ENCODE measurements around the gene ANOS1.

Gene ANOS1

DNA sequence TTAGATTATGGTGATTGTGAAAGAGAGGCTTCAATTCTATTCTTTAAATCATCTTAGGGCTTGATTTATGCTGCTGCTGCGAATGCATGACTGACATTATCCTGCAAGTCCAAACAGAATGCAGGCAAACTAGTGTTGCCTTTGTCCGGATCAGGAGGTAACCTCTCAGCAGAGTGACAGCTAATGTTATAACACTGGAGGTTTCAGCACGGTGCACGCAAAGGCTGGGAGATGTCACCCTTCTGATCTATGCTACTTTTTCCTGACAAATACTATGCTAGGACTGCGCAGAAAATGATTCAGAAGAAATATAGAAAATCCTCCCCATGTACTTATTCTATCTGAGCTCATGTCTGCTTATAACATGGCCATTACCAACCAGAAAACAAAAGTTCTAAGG, 48.2 kb downstream of the ANOS1 start (continued):
- TF ChIP-seq, protein P1, sequence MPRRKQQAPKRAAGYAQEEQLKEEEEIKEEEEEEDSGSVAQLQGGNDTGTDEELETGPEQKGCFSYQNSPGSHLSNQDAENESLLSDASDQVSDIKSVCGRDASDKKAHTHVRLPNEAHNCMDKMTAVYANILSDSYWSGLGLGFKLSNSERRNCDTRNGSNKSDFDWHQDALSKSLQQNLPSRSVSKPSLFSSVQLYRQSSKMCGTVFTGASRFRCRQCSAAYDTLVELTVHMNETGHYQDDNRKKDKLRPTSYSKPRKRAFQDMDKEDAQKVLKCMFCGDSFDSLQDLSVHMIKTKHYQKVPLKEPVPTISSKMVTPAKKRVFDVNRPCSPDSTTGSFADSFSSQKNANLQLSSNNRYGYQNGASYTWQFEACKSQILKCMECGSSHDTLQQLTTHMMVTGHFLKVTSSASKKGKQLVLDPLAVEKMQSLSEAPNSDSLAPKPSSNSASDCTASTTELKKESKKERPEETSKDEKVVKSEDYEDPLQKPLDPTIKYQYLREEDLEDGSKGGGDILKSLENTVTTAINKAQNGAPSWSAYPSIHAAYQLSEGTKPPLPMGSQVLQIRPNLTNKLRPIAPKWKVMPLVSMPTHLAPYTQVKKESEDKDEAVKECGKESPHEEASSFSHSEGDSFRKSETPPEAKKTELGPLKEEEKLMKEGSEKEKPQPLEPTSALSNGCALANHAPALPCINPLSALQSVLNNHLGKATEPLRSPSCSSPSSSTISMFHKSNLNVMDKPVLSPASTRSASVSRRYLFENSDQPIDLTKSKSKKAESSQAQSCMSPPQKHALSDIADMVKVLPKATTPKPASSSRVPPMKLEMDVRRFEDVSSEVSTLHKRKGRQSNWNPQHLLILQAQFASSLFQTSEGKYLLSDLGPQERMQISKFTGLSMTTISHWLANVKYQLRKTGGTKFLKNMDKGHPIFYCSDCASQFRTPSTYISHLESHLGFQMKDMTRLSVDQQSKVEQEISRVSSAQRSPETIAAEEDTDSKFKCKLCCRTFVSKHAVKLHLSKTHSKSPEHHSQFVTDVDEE (CRISPR knock-in tag; IDR thresholded peaks at IDR 0.05): no peak
- no peak for TF ChIP-seq GLIS3 (CRISPR knock-in tag; IDR thresholded peaks at IDR 0.05)
- TF ChIP-seq SNAI2 (CRISPR knock-in tag; IDR thresholded peaks at IDR 0.05): no peak
- no peak for TF ChIP-seq ZNF8 (CRISPR knock-in tag; IDR thresholded peaks at IDR 0.05)

DNA sequence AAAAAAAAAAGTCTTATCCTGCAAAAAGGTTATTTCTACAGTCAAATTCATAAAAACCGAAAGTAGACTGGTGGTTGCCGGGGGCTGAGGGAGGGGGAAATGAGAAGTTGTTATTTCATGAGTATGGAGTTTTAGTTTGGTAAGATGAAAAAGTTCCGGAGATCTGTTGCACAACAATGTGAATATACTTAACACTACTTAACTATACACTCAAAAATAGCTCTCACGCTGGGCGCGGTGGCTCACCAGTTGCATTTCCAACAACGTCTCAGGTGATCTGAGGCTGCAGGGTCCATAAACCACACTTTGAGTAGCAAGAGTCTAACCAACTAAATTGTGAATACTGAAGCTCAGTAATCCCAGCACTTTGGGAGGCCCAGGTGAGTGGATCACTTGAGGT, 52.4 kb downstream of the ANOS1 start:
- TF ChIP-seq GLIS3 (CRISPR knock-in tag; IDR thresholded peaks at IDR 0.05) (no peak), PPARA (CRISPR knock-in tag; IDR thresholded peaks at IDR 0.05; ENCODE audit: borderline replicate concordance) (no peak), ZNF565 (CRISPR knock-in tag; conservative IDR thresholded peaks at IDR 0.05; ENCODE audit: low read depth) (no peak), ZC3H10 (CRISPR knock-in tag; IDR thresholded peaks at IDR 0.05) (no peak), BACH2 (CRISPR knock-in tag; IDR thresholded peaks at IDR 0.05; ENCODE audit: borderline replicate concordance) (no peak), OSR1 (CRISPR knock-in tag; IDR thresholded peaks at IDR 0.05) (no peak), ZFP3 (CRISPR knock-in tag; IDR thresholded peaks at IDR 0.05) (no peak)
- TF ChIP-seq, protein P1 (CRISPR knock-in tag; IDR thresholded peaks at IDR 0.05): no peak
- TF ChIP-seq, protein P2, sequence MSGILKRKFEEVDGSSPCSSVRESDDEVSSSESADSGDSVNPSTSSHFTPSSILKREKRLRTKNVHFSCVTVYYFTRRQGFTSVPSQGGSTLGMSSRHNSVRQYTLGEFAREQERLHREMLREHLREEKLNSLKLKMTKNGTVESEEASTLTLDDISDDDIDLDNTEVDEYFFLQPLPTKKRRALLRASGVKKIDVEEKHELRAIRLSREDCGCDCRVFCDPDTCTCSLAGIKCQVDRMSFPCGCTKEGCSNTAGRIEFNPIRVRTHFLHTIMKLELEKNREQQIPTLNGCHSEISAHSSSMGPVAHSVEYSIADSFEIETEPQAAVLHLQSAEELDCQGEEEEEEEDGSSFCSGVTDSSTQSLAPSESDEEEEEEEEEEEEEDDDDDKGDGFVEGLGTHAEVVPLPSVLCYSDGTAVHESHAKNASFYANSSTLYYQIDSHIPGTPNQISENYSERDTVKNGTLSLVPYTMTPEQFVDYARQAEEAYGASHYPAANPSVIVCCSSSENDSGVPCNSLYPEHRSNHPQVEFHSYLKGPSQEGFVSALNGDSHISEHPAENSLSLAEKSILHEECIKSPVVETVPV (CRISPR knock-in tag; IDR thresholded peaks at IDR 0.05): no peak
- TF ChIP-seq, protein P3, sequence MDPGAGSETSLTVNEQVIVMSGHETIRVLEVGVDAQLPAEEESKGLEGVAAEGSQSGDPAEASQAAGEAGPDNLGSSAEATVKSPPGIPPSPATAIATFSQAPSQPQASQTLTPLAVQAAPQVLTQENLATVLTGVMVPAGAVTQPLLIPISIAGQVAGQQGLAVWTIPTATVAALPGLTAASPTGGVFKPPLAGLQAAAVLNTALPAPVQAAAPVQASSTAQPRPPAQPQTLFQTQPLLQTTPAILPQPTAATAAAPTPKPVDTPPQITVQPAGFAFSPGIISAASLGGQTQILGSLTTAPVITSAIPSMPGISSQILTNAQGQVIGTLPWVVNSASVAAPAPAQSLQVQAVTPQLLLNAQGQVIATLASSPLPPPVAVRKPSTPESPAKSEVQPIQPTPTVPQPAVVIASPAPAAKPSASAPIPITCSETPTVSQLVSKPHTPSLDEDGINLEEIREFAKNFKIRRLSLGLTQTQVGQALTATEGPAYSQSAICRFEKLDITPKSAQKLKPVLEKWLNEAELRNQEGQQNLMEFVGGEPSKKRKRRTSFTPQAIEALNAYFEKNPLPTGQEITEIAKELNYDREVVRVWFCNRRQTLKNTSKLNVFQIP (CRISPR knock-in tag; IDR thresholded peaks at IDR 0.05; ENCODE audit: borderline replicate concordance, low read depth): no peak
- TF ChIP-seq, protein P4, sequence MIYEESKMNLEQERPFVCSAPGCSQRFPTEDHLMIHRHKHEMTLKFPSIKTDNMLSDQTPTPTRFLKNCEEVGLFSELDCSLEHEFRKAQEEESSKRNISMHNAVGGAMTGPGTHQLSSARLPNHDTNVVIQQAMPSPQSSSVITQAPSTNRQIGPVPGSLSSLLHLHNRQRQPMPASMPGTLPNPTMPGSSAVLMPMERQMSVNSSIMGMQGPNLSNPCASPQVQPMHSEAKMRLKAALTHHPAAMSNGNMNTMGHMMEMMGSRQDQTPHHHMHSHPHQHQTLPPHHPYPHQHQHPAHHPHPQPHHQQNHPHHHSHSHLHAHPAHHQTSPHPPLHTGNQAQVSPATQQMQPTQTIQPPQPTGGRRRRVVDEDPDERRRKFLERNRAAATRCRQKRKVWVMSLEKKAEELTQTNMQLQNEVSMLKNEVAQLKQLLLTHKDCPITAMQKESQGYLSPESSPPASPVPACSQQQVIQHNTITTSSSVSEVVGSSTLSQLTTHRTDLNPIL (CRISPR knock-in tag; IDR thresholded peaks at IDR 0.05; ENCODE audit: low read depth): no peak
- no peak for ATAC-seq

DNA sequence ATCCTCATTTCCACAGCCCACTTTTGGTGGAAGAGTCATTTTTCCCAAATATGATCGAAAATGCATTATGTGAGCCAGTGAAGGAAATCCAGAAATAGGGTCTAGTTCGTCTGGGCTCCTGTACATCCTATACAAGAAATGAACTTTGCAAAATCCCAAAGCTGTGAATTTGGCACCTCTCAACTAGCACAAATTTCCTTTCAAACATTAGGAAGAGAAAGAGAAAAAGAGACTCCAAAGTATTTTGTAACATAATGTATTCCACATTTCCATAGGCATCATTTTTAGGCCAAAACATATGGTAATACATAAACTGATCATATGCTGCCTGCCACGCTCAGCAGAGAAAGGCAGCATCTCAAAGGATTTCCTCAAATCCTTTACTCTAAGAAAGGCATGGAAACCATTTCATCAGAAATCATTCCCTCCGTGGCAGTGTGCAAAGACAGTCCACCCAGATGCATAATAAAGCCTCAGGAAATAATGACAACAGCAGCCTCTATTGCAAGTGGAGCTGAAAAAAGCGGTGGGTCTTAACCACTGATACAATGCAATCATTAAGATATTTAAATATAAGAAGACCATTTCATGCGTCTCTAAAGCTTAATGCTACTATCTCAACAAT, 56.8 kb downstream of the ANOS1 start:
- no peak for ATAC-seq
- no peak for TF ChIP-seq ZNF8 (CRISPR knock-in tag; IDR thresholded peaks at IDR 0.05)

DNA sequence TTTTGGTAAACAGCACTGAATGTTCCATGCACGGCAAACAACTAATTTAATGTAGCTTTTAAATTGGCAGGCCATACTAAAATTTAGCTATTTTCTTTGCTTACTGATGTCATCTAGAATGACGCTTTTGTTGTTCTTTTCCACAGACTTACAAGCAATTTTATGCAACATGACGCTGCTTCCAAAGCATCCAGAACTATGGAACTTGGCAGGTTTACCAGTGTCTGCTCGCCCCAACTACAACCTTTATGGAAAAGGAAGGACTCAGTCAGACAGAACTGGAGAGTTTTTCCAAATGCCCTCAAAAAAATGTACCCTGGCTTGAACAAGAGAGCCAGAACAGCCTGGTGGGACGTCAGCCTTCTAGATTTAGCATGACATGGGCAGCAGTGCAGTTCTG, 58.7 kb downstream of the ANOS1 start:
- ATAC-seq: no peak
- TF ChIP-seq CSDC2 (CRISPR knock-in tag; IDR thresholded peaks at IDR 0.05) (no peak), ZFP3 (CRISPR knock-in tag; IDR thresholded peaks at IDR 0.05) (no peak), TCF4 (CRISPR knock-in tag; IDR thresholded peaks at IDR 0.05; ENCODE audit: borderline replicate concordance) (no peak), ZNF8 (CRISPR knock-in tag; IDR thresholded peaks at IDR 0.05) (no peak), PPARA (CRISPR knock-in tag; IDR thresholded peaks at IDR 0.05; ENCODE audit: borderline replicate concordance) (no peak), ZNF565 (CRISPR knock-in tag; conservative IDR thresholded peaks at IDR 0.05; ENCODE audit: low read depth) (no peak), TOX (CRISPR knock-in tag; IDR thresholded peaks at IDR 0.05; ENCODE audit: borderline replicate concordance) (no peak), ESRRG (CRISPR knock-in tag; IDR thresholded peaks at IDR 0.05) (no peak)
- TF ChIP-seq, protein P4 (CRISPR knock-in tag; IDR thresholded peaks at IDR 0.05; ENCODE audit: low read depth): no peak

Measured in SK-N-SH treated with all-trans-retinoic acid at 6 μM for 48 hours (cell line).